Midbrain (tissue), 1 donor: ENCODE measurements around the gene RFNG.

Experiments used
- DNase-seq: peaks from one replicate; lab custom pipeline; 2025; lab: John Stamatoyannopoulos, UW

The RFNG gene

DNA sequence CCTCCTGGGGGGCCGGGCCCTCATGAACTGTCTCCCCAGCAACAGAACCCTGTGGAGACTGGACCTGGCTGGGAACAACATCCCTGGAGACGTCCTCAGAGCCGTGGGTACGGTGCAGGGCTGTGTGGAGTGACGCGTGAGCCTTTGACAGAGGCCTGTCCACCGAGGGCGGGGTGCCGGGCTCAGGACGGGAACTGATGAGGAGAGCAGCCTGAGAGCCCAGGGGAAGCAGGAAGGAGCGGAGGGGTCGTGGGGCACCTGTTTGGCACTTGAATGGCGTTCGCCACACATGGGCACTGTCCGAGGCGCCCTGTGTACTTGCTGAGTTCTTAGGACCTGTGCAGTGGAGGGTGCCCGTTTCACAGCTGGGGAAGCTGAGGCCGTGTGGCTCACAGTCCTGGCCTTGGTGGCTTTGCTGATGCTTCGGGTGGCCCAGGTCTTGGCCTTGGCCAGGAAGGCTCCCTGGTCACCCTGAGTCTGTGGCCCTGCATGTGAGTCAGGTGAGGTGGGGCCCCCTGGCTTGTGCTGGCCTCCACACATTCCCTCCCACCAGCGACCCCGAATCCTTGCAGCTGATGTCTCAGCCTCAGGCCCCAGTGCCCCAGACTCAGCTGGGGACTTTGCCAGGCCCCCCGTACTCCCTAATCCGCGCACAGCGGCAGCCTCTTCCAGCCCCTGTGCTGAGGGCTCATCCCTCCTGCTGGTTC lies 26.1 kb downstream of the RFNG start:
- no peak for DNase-seq

DNA sequence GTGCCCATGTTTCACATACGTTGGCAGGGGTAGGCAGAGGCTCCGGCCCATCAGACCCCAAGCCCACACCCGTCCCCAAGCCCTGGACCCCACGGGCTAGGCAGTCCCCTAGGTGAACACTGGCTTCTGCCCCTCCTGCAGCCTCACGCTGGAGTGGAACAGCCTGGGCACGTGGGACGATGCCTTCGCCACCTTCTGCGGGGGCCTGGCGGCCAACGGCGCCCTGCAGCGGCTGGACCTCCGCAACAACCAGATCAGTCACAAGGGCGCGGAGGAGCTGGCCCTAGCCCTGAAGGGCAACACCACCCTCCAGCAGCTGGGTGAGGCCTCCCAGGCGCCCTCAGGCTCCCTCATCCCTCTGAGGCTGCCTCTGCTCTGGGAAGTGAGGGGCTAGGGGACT lies 26.8 kb downstream of the RFNG start:
- no peak for DNase-seq

DNA sequence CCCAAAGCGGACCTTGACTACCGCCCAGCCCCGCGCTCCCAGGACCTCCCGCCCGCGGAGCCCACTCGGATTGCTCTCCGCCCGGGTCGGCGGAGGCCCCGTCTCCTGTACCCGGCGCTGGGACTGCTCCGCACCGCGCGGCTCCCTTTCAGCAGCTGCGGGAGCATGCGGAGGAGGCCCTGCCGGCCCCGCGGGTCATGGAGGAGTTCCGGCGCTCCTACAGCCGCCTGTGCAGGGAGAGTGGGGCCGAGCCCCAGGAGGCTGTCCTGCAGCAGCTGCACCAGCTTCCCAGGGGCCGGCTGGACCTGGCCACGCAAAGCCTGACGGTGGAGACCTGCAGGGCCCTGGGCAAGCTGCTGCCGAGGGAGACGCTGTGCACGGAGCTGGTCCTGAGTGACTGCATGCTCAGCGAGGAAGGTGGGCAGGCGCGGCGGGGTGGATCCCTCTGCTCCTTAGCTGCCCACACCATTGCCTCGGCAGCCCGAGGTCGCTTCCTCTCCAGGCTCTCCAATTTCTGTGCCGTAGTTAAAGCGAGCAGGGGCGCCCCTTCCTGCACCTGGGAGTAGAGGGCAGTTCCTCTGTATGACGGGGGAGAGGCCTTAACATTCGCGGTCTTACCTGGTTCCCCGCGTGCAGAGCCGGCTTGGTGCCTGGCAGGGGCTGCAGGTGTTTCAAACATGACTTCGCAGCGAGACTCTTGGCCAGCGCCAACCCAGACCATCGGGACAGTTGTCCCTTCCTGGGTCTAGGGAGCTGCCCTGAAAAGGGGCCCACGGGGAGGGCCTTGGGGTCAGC lies 28.0 kb downstream of the RFNG start:
- DNase-seq = no peak

DNA sequence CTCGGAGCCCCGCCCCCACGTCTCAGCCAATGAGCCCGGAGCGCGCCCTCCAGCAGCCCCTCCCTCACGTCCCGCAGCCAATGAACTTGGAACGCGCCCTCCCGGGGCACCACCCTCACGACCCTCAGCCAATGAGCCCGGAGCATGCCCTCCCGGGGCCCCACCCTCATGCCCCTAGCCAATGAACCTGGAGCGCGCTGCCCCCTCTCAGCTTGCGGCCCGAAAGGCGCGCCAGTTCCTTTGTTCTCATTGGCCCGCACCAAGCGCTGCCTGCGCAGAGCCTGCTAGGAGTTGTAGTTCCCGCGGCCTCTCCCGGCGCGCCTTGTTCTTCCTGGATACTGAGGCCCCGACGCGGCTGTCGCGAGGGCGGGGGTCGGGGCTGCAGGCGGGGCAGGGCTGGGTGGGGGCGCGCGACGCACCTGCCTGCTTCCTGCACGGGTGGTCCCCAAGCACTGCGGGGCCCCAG lies 28.6 kb downstream of the RFNG start, which contains the start of gene LRRC45:
LRRC45 (plus strand) TSS at position 325 of the 466 bp plus-strand sequence. CDS start 339 bp downstream, outside the sequence.
- peak; percentile 100 for DNase-seq

DNA sequence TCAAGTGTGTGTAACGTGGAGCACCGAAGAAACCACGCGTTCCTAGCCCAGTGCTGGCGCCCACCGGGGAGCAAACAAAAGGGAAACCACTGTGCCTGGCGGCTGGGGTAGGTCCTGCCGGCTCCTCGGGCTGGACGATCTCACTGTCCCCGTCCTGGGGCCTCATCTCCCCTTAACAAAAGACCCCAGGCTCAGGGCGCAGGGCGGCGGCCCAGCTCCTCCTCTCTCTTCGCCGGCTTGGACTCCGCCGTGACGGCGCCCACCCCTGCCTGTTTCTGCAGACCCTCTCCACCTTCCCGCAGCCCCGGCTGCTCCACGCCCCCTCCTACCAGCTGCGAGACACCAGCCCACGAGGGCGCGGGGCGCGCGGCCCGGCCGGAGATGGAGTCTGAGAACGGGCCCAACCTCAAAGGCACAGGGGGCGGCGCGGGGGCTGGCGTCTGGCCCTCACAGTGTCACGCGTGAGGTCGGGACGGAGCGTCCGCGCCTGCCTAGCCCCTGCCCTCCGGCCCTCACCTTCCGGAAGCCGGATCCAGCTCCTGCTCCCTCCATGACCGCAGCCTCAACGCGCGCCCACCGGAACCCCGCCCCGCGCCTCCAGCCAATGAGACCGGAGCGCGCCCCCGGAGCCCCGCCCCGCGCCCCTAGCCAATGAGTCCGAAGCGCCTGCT lies 29.2 kb downstream of the RFNG start, which contains the start of gene CENPX:
CENPX (minus strand) TSS at position 569 of the 671 bp plus-strand sequence; CDS start at position 552, 17 bp downstream.
- DNase-seq = no peak

DNA sequence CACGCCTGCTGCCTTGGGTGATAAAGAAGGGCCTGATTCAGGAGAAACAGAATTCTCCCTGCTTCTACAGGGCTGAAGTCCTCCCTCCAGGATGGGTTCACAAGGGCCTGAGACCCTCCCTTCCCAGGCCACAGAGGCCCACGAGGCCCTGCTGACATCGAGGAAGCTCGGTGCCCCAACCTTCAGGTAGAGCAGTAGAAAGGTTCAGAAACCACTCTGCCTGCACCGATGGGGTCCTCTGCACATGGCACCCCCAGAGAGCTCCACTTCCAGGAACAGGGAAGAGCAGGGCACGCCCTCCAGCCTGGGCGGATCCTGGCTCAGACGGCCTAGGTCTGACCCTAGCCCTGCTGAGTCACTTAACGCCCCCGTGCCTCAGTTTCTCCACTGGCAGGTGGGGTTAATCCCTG lies 29.7 kb downstream of the RFNG start:
- no peak for DNase-seq

DNA sequence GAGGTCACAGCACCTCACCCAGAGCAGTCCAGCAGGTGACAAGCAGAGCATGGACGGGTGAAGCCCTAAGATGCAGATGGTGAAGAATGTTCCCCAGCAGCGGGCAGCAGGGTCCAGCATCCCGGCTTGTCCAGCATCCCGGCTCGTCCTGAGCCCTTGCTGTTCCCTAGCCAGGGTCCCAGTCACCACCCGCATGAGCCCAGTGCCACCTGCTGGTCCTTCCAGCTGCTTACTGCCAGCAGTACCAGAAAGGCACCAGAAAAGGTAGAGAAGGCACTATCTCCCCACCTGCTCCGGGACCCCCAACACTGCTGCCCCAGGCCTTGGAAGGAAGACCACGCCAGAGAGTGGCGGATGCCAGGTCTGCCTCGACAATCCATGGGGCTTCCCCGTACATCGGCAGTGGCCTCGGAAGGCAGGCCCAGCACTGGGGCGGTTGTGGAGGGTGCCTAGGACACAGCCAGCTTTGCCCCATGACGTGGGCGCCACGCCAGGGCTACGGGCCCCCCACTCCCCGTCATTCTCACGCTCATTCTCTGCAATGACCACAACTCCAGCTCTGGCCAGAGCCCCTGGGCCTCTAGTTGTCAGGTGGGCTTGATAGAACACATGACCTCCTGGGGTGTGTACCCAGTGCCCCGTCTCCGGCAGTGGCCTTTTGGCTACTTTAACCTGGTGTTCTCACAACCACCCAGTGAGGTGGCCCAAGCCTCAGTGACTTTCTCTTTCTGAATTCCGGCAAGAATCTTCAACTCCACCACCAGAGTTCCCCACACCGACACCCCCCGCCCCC lies 30.3 kb downstream of the RFNG start:
- DNase-seq = peak; percentile 74

DNA sequence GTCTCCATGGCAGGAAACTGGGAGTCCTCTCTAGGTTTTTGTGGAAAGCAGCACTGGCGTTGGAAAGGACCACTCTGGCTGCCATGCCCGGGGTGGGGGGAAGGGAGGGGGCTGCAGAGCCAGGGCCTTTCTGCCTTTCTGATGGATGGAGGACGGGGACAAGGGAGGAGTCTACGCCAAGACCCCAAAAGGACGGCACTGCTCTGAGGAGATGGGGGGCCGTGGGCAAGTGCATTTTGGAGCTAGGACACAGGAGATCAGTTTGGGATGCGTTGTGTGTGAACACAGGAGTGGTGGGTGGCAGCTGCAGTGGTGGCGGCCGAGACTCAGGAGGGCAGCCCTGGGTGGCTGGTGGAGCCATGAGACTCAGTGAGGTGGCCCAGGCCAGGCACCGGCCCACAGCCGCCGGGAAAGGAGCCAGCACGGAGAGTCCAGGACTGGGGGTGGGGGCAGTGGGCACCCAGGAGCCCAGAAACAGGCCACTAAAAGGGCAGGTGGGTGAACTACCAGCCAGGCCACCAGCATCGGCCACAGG lies 31.0 kb downstream of the RFNG start:
- no peak for DNase-seq

DNA sequence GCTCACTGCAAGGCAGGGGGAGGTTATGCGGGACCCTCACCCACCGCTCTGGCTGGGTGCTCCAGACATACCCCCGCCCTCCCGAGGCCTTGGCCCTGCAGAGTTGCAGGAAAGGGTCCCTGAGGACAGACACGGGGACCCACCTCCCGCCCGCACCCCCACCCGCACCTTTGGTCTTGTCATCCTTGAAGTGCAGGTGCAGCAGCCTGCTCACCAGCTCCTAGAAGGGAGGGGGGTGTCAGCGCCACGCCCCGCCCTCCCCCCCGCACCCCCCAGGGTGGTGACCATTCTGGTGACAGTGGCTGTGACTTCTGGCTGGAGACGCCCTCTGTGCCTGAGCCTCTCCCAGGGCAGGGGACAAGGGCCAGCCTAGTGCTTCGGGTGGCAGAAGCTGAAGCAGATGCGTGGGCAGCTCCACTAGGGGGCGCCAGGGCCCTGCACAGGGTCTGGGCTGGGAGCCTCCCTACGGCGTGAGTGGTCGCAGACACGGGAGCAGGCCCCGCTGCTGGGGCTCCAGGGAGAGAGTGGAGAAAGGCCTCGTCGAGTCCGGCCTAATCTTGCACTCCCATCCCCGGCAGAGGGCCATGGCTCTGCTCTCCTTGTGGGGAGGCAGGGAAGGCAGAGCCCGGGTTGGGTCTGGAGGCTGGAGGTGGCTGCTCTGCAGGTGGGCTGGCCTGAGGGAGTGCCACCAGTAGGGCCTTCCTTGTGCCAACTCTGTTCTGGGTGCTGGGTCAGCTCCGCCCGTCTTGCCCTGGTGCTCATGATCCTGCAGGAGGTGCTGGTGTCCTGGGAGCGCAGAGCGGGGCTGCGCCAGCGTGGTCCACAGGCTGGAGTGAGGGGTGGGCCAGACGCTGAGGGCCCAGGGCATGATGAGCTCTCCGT lies 31.7 kb downstream of the RFNG start:
- no peak for DNase-seq

DNA sequence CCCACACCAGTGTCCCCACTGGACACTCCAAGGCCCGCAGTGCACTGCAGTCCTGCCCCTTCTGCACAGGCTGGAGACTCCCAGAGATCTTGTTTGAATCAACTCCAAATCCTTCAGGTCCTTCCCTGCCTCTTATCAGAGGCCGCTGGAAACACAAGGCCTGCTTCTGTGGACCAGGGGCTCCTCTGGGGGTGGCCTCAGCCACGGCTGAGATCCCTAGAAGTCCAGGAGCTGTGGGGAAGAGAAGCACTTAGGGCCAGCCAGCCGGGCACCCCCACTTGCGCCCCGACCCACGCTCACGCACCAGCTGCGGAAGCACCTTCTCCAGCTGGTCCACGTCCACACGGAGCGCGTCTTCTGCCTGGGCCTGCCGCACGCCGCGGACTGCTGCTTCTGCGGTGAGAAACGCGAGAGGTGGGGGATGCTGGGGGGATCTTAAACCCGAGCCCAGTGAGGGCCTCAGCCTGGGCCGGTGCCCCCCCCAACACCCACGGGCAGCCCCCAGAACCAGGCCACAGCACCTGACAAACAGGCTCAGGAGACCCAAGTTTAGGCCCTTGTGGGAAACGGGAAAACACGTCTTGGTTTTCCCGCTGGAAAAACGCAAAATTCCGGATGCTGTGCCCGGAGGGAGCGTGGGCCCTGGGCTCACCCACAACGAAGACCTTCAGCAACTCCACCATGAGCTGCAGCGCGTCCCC lies 32.5 kb downstream of the RFNG start:
- no peak for DNase-seq

DNA sequence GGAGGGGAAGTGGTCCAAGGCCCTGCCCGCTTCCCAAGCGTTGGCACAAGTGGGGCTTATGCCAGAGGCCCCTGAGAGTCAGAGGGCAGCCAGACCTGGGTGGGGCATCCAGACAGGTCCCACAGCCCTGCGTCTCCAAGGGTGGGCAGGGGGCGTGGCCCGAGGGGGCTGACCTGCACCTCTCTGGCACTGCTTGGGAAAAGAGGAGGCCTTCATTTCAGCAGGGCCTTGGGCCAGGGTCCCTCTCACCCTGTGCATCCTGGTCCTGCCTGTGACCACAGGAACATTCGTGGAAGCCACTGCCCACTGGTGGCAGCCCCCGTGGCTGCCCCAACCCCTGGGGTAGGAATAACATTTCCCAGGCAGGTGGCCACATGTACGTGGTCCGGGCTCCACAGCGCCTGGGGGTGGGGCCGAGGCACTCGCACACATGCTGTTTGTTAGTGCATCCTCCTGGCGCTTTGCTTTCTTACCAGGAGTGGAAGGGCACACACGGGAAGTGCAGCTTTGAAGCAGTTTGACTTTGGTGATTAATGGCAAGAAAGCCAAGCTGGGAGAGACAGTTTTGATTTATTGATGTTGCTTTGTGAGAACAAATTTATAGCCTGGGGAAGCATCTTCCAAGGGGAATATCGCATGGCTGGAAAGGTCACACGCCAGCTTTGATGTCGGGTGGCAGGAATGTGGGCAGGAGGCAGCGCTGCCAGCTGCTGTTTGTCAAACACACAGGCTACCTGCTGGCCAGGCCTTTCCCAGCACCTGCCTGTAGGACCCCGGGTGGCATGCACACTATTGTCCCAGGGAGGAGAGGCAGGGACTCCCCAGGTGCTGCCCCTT lies 33.2 kb downstream of the RFNG start:
- DNase-seq = no peak

DNA sequence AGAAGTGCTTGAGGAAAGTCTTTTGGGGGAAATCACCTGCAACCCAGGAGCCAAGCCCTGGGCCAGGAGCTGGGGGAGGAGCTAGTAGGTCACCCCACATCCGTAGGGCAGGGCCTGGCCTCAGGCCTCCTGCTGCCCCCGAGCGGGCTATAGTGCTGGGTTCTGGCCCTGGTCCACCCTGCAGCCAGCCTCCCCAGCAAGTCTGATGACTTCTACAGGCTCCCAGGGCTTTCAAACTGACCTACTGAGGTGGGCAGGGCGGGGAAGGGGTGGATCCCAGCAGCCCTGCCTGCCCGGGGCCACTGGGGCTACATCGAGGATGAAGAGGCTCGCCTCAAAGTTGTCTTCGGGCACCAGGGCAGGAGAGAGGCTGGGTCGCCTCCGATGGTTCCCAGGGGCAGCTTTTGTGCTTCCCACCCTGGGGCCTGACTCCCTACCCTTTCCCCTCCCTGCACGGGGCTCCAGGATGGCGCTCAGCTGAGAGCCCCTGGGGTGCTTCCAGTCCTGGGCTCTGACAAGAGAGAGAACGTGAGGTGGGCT lies 33.9 kb downstream of the RFNG start:
- no peak for DNase-seq

DNA sequence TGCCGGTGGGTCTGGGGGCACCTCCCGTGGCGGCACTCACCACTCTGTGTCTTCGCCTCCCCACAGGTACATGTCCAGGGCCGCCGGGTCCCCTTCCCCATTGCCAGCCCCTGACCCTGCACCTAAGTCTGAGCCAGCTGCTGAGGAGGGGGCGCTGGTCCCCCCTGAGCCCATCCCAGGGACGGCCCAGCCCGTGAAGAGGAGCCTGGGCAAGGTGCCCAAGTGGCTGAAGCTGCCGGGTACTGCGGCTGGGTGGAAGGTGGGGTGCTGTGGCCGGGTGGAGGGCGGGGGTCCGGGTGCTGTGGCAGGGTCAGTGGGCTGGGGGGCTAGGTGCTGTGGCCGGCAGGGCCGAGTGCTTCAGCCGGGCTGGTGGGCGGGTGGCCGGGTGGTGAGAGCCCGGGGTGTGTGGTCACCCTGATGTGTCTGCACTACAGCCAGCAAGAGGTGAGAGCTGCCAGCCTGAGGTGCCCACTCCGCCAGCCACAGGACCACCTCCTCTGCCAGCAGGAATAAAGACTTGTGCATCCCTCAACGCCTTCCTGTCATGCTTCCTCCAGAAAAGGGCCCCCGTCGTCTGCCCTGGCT lies 34.6 kb downstream of the RFNG start:
- DNase-seq = no peak

DNA sequence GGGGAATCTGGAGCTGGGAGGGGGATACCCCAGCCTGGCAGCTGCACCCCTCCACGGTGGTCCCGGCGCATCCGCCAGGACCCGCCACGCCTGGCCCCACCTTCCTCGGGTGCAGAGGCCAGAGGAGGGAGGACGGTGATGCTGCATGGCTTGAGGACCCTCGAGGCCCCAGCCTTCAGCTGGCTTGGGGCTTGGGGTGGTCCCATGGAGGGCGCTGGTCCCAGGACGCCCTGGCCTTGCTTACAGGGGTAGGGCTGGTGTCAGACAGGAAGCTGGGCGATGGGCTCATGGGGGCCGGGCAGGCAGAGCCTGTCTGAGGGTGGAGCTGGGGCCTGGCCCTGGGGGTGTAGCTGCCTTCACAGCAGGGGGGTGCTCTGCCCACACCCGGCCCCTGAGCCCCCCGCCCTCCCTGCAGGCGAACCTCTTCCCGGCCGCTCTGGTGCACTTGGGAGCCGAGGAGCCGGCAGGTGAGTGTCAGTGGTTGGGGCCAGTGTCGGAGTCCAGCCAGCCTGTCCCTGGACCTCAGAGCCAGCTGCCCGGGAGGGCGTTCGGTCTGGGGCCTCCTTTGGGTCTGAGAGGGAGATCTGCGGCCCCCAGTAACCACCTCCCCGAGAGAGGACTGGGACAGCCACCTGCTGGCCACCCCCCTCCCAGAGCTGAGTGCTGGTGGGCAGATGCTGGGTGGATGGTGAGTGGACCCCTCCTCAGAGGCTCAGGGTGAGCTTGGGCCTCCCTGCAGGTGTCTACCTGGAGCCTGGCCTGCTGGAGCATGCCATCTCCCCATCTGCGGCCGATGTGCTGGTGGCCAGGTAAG lies 35.3 kb downstream of the RFNG start:
- DNase-seq = no peak

DNA sequence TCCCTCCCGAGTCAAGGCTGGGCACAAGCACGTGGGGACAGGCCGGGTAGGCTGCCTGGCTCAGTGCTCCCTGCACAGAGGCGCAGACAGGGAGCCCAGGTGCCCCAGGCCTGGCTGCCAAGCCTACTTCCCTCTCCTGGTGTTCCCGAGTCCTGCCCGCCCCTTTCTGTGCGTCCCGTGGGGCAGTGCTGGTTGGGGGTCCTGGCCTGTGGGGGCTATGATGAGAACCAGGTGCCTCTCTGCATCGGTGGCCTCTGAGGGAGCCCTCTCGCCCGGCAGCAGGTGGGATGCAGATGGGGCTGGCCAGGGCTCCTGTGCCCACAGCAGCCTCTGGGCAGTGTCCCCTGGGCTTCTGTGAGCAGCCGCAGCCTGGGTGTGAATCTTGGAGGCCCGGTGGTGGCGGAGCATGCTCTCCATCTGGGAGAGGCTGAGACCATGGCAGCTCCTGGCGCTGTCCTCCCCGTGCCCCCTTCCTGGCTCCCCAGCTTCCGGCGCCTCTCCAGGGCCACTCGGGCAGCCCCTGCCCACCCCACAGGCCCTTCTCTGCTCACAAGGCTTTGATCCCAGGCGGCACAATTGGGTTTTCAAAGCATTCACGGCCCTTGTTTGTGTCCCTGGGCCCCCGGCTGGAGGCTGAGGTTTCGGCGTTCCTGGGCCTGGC lies 36.2 kb downstream of the RFNG start:
- no peak for DNase-seq

DNA sequence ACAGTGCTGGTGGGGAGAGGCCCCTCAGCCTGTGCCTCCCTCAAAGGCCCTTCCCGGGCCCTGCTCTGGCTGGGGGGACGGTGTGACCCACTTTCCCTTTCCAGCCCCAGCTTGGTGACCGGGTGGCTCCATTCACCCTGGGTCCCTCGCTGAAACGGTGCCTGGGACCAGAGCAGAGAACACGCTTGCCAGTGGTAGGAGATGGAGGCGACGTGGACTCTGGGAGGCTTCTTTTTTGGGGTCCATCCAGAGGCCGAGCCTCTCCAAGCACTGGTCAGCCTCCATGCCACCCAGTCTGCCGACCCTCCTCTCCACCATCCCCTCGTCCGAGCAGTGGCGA lies 36.7 kb downstream of the RFNG start:
- DNase-seq = no peak

DNA sequence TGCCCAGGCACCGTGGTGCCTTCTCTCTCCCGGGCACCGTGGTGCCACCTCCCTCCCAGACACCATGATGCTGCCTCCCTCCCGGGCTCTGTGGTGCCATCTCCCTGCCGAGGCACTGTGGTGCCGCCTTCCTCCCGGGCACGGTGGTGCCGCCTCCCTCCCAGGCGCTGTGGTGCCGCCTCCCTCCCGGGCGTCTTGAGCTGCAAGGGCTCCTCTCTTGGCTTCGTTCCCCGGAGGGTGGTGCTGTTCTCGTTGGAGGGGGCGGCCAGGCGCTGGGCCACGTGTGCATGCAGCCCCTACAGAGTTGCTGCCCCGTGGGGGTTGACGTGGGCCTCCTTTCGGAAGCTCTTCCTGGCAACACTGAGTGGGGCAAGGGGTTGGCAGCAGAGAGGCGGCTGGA lies 37.2 kb downstream of the RFNG start:
- no peak for DNase-seq
